ENCODE data around the gene YJU2. TPM values are rescaled to one million over a fixed set of nuclear protein-coding genes. Genes with fewer than 3 reads are reported as not detected.
"Not testable (repeated sequence)": the region's sequence is repeated elsewhere in the genome, so short reads cannot be mapped to it uniquely, and the experiment has no call there.

Gene YJU2
- total RNA-seq, 3 donors from 2014 or later (not counting 1 experiment from before 2014, with no cell fraction given) = 37.7 to 39.5 (median 38.5) TPM

DNA sequence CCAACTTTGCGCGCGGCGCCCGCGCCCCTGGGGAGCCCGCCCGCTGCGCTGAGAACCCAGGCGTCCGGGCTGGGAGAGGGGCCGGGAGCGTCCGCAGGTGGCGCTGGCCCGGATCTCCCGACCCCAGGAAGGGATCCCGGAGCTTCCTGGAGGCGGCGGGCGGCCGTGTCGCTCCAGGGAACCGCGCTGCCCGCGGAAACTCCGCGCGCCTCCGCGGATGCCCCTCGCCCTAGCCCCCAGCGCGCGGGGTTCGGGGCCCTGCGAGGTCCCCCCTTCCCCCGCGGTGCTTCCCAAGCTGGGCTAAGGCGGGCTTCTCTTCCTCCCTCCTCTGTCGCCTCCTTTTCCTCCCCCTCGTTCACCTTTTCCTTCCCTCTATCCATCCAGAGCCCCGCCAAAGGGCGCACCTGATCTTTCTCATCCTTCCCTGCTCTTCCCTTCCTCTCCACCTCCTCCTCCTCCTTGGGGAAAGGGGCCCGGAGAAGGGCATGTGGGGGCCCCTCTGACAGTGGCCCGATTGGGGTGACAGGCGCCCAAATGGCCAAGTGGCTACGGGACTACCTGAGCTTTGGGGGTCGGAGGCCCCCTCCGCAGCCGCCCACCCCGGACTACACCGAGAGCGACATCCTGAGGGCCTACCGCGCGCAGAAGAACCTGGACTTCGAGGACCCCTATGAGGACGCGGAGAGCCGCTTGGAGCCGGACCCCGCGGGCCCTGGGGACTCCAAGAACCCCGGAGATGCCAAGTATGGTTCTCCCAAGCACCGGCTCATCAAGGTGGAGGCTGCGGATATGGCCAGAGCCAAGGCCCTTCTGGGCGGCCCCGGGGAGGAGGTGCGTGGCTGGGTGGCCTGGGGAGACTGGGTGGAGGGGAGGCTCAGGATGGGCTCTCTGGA, 32.9 kb downstream of the YJU2 start:
- intact Hi-C loops (cut with micrococcal nuclease) = no loop called here
- Histone ChIP-seq H3K4me3 (ENCODE audit: low read length) (no peak overlapping the region), H3K27ac (ENCODE audit: low read length) (no peak overlapping the region), H3K36me3 (ENCODE audit: control insufficient read depth, insufficient read depth, low read length) (no peaks in the 10 kb centered on the region), H3K9me3 (ENCODE audit: control insufficient read depth, insufficient read depth, low read length) (no peaks in the 10 kb centered on the region), H3K4me1 (ENCODE audit: control insufficient read depth, insufficient read depth, low read length) (peaks cover 12% of the 10 kb centered on the region), H3K27me3 (ENCODE audit: control insufficient read depth, insufficient read depth, low read length) (peaks cover 9% of the 10 kb centered on the region)
- H3K36me3 Mint-ChIP-seq = no peaks in the 10 kb centered on the region
- ATAC-seq (peak in 1 of 3 donors; percentile 57), DNase-seq (no peak)
- TF ChIP-seq, protein P1, sequence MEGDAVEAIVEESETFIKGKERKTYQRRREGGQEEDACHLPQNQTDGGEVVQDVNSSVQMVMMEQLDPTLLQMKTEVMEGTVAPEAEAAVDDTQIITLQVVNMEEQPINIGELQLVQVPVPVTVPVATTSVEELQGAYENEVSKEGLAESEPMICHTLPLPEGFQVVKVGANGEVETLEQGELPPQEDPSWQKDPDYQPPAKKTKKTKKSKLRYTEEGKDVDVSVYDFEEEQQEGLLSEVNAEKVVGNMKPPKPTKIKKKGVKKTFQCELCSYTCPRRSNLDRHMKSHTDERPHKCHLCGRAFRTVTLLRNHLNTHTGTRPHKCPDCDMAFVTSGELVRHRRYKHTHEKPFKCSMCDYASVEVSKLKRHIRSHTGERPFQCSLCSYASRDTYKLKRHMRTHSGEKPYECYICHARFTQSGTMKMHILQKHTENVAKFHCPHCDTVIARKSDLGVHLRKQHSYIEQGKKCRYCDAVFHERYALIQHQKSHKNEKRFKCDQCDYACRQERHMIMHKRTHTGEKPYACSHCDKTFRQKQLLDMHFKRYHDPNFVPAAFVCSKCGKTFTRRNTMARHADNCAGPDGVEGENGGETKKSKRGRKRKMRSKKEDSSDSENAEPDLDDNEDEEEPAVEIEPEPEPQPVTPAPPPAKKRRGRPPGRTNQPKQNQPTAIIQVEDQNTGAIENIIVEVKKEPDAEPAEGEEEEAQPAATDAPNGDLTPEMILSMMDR (IDR thresholded peaks at IDR 0.05) = no peak
- H3K9me3 Mint-ChIP-seq = no peaks in the 10 kb centered on the region
- peaks cover 6 to 14% of the 10 kb centered on the region in 2 donors for H3K27me3 Mint-ChIP-seq (ENCODE audit: low read depth in 2 of 2)
- H3K4me1 Mint-ChIP-seq = peaks cover 5 to 6% of the 10 kb centered on the region in 2 donors
- H3K4me3 Mint-ChIP-seq = peak overlapping the region; percentile 70
- H3K27ac Mint-ChIP-seq = no peak overlapping the region
- 6% methylated on average over 71 of the region's 71 CpGs for WGBS (ENCODE audit: insufficient coverage)

DNA sequence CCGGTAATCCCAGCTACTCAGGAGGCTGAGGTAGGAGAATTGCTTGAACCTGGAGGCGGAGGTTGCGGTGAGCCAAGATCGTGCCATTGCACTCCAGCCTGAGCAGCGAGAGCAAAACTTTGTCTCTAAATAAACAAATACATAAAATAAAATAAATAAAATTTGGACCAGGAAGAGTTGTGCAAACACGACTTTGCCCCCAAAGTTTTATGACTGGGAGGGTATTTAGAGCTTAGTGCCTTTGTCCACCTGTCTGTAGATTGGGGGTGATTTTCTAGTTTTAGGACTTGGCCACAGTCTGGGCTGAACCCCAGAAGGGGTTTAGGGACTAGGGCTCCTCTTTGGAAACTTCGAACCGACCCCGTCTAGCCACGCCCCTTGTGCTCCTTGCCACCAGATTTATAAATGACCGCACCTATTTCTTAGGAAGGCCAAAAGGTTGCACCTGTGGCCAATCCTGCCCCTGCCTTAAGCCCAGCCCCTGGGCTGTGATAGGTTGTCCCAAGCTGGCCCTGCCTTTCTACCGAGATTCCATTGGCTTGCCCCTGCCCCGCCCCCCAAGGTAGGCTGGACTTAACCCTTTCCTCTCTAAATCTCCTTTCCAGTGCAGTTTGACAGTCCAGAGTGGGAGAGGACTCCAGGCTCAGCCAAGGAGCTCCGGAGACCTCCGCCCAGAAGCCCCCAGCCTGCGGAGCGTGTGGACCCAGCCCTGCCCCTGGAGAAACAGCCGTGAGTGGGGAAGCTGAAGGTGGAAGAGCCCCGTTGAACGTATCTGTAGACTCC, 37.5 kb downstream of the YJU2 start:
- peaks cover 5 to 6% of the 10 kb centered on the region in 2 donors for H3K4me1 Mint-ChIP-seq
- intact Hi-C loops (cut with micrococcal nuclease) = no loop called here
- TF ChIP-seq, protein P1 (IDR thresholded peaks at IDR 0.05) = no peak

DNA sequence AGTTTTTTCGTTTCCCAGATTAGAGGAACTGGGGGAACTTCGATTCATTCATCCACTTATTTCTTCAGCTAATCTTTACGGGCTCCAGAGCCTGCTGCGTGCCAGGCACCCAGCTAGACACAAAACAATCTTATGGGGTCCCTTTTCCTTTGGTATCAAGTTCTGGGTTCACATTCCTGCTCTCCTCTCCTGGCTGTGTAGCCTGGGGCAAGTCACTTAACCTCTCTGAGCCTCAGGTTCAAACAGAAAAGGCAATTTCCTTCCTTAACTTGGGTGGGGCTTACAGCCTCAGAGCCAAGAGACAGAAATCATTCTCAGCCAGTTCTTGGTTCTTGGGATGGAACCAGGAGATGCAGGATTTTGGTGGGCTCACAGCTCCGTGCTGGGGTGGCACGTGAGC, 38.1 kb downstream of the YJU2 start:
- no peaks in the 10 kb centered on the region for H3K36me3 ChIP-seq (ENCODE audit: control insufficient read depth, insufficient read depth, low read length)
- intact Hi-C loops (cut with micrococcal nuclease) = no loop called here
- H3K4me1 Mint-ChIP-seq = peaks cover 1% of the 10 kb centered on the region in 2 donors
- H3K9me3 ChIP-seq (ENCODE audit: control insufficient read depth, insufficient read depth, low read length) = no peaks in the 10 kb centered on the region
- H3K4me1 ChIP-seq (ENCODE audit: control insufficient read depth, insufficient read depth, low read length) = peaks cover 2% of the 10 kb centered on the region
- no peak overlapping the region for H3K4me3 Mint-ChIP-seq
- DNase-seq = no peak
- H3K27ac ChIP-seq (ENCODE audit: low read length) = no peak overlapping the region
- no peak for ATAC-seq
- TF ChIP-seq, protein P1 (IDR thresholded peaks at IDR 0.05) = no peak
- 88% methylated on average over 6 of the region's 6 CpGs for WGBS (ENCODE audit: insufficient coverage)
- H3K9me3 Mint-ChIP-seq = no peaks in the 10 kb centered on the region
- peaks cover 4% of the 10 kb centered on the region for H3K27me3 ChIP-seq (ENCODE audit: control insufficient read depth, insufficient read depth, low read length)
- no peak overlapping the region for H3K27ac Mint-ChIP-seq
- H3K27me3 Mint-ChIP-seq (ENCODE audit: low read depth in 2 of 2) = peaks cover 2 to 7% of the 10 kb centered on the region in 2 donors
- no peak overlapping the region for H3K4me3 ChIP-seq (ENCODE audit: low read length)
- H3K36me3 Mint-ChIP-seq = no peaks in the 10 kb centered on the region

More for the DNA sequence above, 37.5 kb downstream of the YJU2 start:
- Mint-ChIP-seq H3K27ac (no peak overlapping the region), H3K4me3 (no peak overlapping the region), H3K36me3 (no peaks in the 10 kb centered on the region), H3K27me3 (ENCODE audit: low read depth in 2 of 2) (peaks cover 6 to 11% of the 10 kb centered on the region in 2 donors), H3K9me3 (no peaks in the 10 kb centered on the region)
- Histone ChIP-seq H3K27me3 (ENCODE audit: control insufficient read depth, insufficient read depth, low read length) (peaks cover 9% of the 10 kb centered on the region), H3K4me1 (ENCODE audit: control insufficient read depth, insufficient read depth, low read length) (peaks cover 8% of the 10 kb centered on the region), H3K4me3 (ENCODE audit: low read length) (no peak overlapping the region), H3K9me3 (ENCODE audit: control insufficient read depth, insufficient read depth, low read length) (no peaks in the 10 kb centered on the region), H3K27ac (ENCODE audit: low read length) (no peak overlapping the region), H3K36me3 (ENCODE audit: control insufficient read depth, insufficient read depth, low read length) (no peaks in the 10 kb centered on the region)
- ATAC-seq (no peak), DNase-seq (no peak)
- 71% methylated on average over 16 of the region's 20 CpGs for WGBS (ENCODE audit: insufficient coverage)

DNA sequence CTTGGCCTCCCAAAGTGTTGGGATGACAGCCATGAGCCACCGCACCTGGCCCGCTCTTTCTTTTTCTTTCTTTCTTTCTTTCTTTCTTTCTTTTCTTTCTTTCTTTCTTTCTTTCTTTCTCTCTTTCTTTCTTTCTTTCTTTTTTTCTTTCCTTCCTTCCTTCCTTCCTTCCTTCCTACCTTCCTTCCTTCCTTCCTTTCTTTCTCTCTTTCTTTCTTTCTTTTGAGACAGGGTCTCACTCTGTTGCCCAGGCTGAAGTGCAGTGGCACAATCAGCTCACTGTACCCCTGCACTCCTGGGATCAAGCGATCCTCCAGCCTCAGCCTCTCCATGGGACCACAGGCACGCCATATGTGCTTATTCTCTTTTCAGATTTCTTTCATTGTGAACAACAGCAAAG, 39.3 kb downstream of the YJU2 start:
- intact Hi-C loops (cut with micrococcal nuclease); H3K36me3 ChIP-seq (ENCODE audit: control insufficient read depth, insufficient read depth, low read length); H3K27ac ChIP-seq (ENCODE audit: low read length); DNase-seq; H3K4me1 Mint-ChIP-seq; H3K4me3 Mint-ChIP-seq; H3K27me3 Mint-ChIP-seq (ENCODE audit: low read depth in 2 of 2); H3K9me3 Mint-ChIP-seq; H3K4me1 ChIP-seq (ENCODE audit: control insufficient read depth, insufficient read depth, low read length); H3K36me3 Mint-ChIP-seq; ATAC-seq; H3K4me3 ChIP-seq (ENCODE audit: low read length); H3K9me3 ChIP-seq (ENCODE audit: control insufficient read depth, insufficient read depth, low read length); H3K27ac Mint-ChIP-seq; H3K27me3 ChIP-seq (ENCODE audit: control insufficient read depth, insufficient read depth, low read length): not testable (repeated sequence)
- 95% methylated on average over 4 of the region's 4 CpGs for WGBS (ENCODE audit: insufficient coverage)
